GM23338 (cell line): Measurements from ENCODE around the gene GPNMB. TPM values are rescaled to one million over a fixed set of nuclear protein-coding genes. Genes with fewer than 3 reads are reported as not detected.

Source experiments
- ATAC-seq: fragments of 200-7000 bp; cut with Tn5 transposase; 3 replicates; pipeline ENCODE4 v1.9.1; 2020
- DNase-seq: peaks from one replicate; pipeline ENCODE4 v3.0.0-alpha.2; 2015; ENCODE audit warnings: low spot score
- H2AFZ ChIP-seq: fragments of 200-600 bp; sonication (generic); 2 replicates; pipeline ENCODE4 v1.8.0; 2016; ENCODE audit warnings: antibody characterized with exemption, mild to moderate bottlenecking, moderate library complexity
- H3F3A ChIP-seq: fragments of 200-600 bp; sonication (generic); replicated peaks from 2 replicates; pipeline ENCODE4 v1.8.0; 2017; ENCODE audit warnings: antibody characterized with exemption, mixed run types, low read depth
- H3K27ac ChIP-seq: fragments of 200-600 bp; sonication (generic); 2 replicates; pipeline ENCODE4 v1.6.1; 2016; ENCODE audit warnings: low read depth
- H3K27me3 ChIP-seq: fragments of 200-600 bp; sonication (generic); 2 replicates; pipeline ENCODE4 v1.8.0; 2016; ENCODE audit warnings: mild to moderate bottlenecking, mixed run types, moderate library complexity; ENCODE audit not compliant: insufficient read depth
- H3K36me3 ChIP-seq: fragments of 200-600 bp; sonication (generic); 2 replicates; pipeline ENCODE4 v1.8.0; 2016; ENCODE audit warnings: mild to moderate bottlenecking; ENCODE audit not compliant: insufficient read depth
- H3K4me1 ChIP-seq: fragments of 200-600 bp; sonication (generic); 2 replicates; pipeline ENCODE4 v1.8.0; 2016; ENCODE audit warnings: mild to moderate bottlenecking, moderate library complexity; ENCODE audit not compliant: insufficient read depth
- H3K4me2 ChIP-seq: fragments of 200-600 bp; sonication (generic); 2 replicates; pipeline ENCODE4 v1.7.1; 2017; ENCODE audit warnings: mixed run types
- H3K4me3 ChIP-seq: fragments of 200-600 bp; sonication (generic); 2 replicates; pipeline ENCODE4 v1.6.1; 2016; ENCODE audit warnings: mixed run types
- H3K79me2 ChIP-seq: fragments of 200-600 bp; sonication (generic); replicated peaks from 2 replicates; pipeline ENCODE4 v1.8.0; 2017; ENCODE audit warnings: mild to moderate bottlenecking; ENCODE audit not compliant: insufficient read depth
- H3K9me2 ChIP-seq: fragments of 200-600 bp; sonication (generic); 2 replicates; pipeline ENCODE4 v1.8.0; 2017; ENCODE audit not compliant: insufficient read depth
- H4K20me1 ChIP-seq: fragments of 200-600 bp; sonication (generic); replicated peaks from 2 replicates; pipeline ENCODE4 v1.8.0; 2017; ENCODE audit warnings: mild to moderate bottlenecking; ENCODE audit not compliant: insufficient read depth
- H3K27ac Mint-ChIP-seq: 2 replicates; pipeline ENCODE4 v1.8.0; 2020; ENCODE audit warnings: inconsistent platforms, mild to moderate bottlenecking, moderate library complexity, mixed read lengths
- H3K27me3 Mint-ChIP-seq: 3 replicates; pipeline ENCODE4 v1.8.0; 2022; ENCODE audit warnings: low read depth, mild to moderate bottlenecking, moderate library complexity, mixed read lengths, inconsistent platforms; ENCODE audit not compliant: insufficient read depth, poor library complexity
- H3K36me3 Mint-ChIP-seq: 3 replicates; pipeline ENCODE4 v1.8.0; 2021; ENCODE audit warnings: low read depth, mild to moderate bottlenecking, inconsistent platforms, moderate library complexity, mixed read lengths
- H3K4me1 Mint-ChIP-seq: 3 replicates; pipeline ENCODE4 v1.8.0; 2020; ENCODE audit warnings: mild to moderate bottlenecking, inconsistent platforms, mixed read lengths
- H3K4me3 Mint-ChIP-seq: 3 replicates; pipeline ENCODE4 v1.8.0; 2021; ENCODE audit warnings: moderate library complexity, mild to moderate bottlenecking, inconsistent platforms, mixed read lengths
- H3K9me3 Mint-ChIP-seq: 3 replicates; pipeline ENCODE4 v1.8.0; 2020; ENCODE audit warnings: moderate library complexity, mild to moderate bottlenecking, inconsistent platforms, mixed read lengths
- CREB1 ChIP-seq: fragments of 250-450 bp; sonication (Bioruptor Pico); IDR thresholded peaks from 2 replicates; pipeline ENCODE4 v1.5.0; 2020; ENCODE audit warnings: low read depth, mild to moderate bottlenecking, moderate library complexity
- EZH2 ChIP-seq: fragments of 200-600 bp; sonication (generic); IDR thresholded peaks from one replicate; pipeline ENCODE4 v1.8.0; 2017; ENCODE audit warnings: antibody characterized with exemption, mild to moderate bottlenecking, low read depth; ENCODE audit not compliant: unreplicated experiment
- EZH2phosphoT487 ChIP-seq: fragments of 200-600 bp; sonication (generic); IDR thresholded peaks from one replicate; pipeline ENCODE4 v1.8.1; 2018; ENCODE audit warnings: antibody characterized with exemption; ENCODE audit not compliant: unreplicated experiment
- JUNB ChIP-seq: IDR thresholded peaks from one replicate; pipeline ENCODE4 v1.6.1; 2016; ENCODE audit warnings: antibody characterized with exemption; ENCODE audit not compliant: unreplicated experiment
- NANOG ChIP-seq: IDR thresholded peaks from 2 replicates; pipeline ENCODE4 v1.6.1; 2016; ENCODE audit warnings: antibody characterized with exemption, borderline replicate concordance
- POLR2AphosphoS5 ChIP-seq: IDR thresholded peaks from 2 replicates; pipeline ENCODE4 v1.6.1; 2016; ENCODE audit warnings: antibody characterized with exemption, low read depth
- STAT1 ChIP-seq: IDR thresholded peaks from one replicate; pipeline ENCODE4 v1.6.1; 2016; ENCODE audit warnings: antibody characterized with exemption; ENCODE audit not compliant: unreplicated experiment
- ZNF114 ChIP-seq: fragments of 250-450 bp; sonication (Bioruptor Pico); IDR thresholded peaks from 2 replicates; pipeline ENCODE4 v1.5.0; 2020; ENCODE audit warnings: mild to moderate bottlenecking, moderate library complexity
- ZNF331 ChIP-seq: fragments of 250-450 bp; sonication (Bioruptor Pico); IDR thresholded peaks from 2 replicates; pipeline ENCODE4 v1.5.0; 2020; ENCODE audit warnings: low read depth, mild to moderate bottlenecking, moderate library complexity
- polyA plus RNA-seq: library from polyadenylated mRNA; unstranded; fragments of >200 nt; fragmentation: Nextera tagmentation; extraction: Ambion mirVana; gene quantifications from 2 replicates; pipeline ENCODE4 v1.2.1, GENCODE V29; 2016
- total RNA-seq: library from RNA; depleted of rRNA; stranded (reverse); fragments of >200 nt; shearing (Covaris generic); gene quantifications from 2 replicates; pipeline ENCODE4 v1.2.3, GENCODE V29; 2014
- TF ChIP-seq, protein P1 (sequence below), 2 experiments: fragments of 200-600 bp in 1 of 2; sonication (generic) in 1 of 2; conservative IDR thresholded peaks; 2 replicates each; pipeline versions ENCODE4 v1.5.1 to v1.6.1; 2016 to 2017; ENCODE audit warnings: antibody characterized with exemption in 2 of 2, low read depth in 2 of 2, mild to moderate bottlenecking in 2 of 2, moderate library complexity in 1 of 2
- TF ChIP-seq, protein P2 (sequence below): IDR thresholded peaks from one replicate; pipeline ENCODE4 v1.6.1; 2018; ENCODE audit warnings: antibody characterized with exemption; ENCODE audit not compliant: unreplicated experiment
- TF ChIP-seq, protein P3 (sequence below): IDR thresholded peaks from 2 replicates; pipeline ENCODE4 v1.6.1; 2016; ENCODE audit warnings: antibody characterized with exemption
- TF ChIP-seq, protein P4 (sequence below): fragments of 250-450 bp; sonication (Bioruptor Pico); IDR thresholded peaks from 2 replicates; pipeline ENCODE4 v1.5.0; 2020; ENCODE audit warnings: mild to moderate bottlenecking, moderate library complexity

GPNMB gene
- total and polyA plus RNA-seq, 2 experiments from 2014 or later: 0.76 to 1.2 TPM

DNA sequence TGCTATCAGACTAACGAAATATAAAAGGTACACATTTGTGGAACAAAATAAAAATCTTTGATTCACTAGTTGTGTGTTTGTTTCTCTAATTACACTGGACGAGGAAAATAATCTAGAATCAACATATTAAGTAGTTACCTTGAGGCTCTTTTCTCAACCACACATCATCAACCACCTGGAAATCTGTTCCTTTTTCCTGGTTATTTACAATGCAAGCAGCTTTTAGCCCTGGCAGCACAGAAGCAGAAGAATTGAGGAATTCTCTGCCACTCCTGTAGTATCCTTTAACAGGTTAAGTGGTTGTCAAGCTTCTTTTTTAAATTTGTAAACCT lies 41.0 kb upstream of the GPNMB start:
- no peak overlapping the region for H3K27ac Mint-ChIP-seq

More for the DNA sequence above, 41.0 kb upstream of the GPNMB start:
- Mint-ChIP-seq H3K27me3 (peaks cover 11% of the 10 kb centered on the region), H3K4me1 (peaks cover 21% of the 10 kb centered on the region), H3K9me3 (no peaks in the 10 kb centered on the region), H3K4me3 (peak overlapping the region; percentile 80), H3K36me3 (peaks cover 16% of the 10 kb centered on the region)
- H3K27me3 ChIP-seq: peaks cover 5% of the 10 kb centered on the region; the same call in 1 of the 2 replicates
- H3K27ac ChIP-seq: peak overlapping the region; percentile 1; the same call in 1 of the 2 replicates
- H4K20me1 ChIP-seq: no peaks in the 10 kb centered on the region
- no peak; the same call in 2 of the 3 replicates for ATAC-seq
- H3K4me3 ChIP-seq: peak overlapping the region; percentile 64
- H3F3A ChIP-seq: 0 out of 2 replicates have a peak, but pooled peaks cover 2% of the 10 kb centered on the region
- peak overlapping the region; percentile 76 for H3K4me2 ChIP-seq
- TF ChIP-seq EZH2: no peak
- TF ChIP-seq JUNB: no peak
- TF ChIP-seq, protein P1, sequence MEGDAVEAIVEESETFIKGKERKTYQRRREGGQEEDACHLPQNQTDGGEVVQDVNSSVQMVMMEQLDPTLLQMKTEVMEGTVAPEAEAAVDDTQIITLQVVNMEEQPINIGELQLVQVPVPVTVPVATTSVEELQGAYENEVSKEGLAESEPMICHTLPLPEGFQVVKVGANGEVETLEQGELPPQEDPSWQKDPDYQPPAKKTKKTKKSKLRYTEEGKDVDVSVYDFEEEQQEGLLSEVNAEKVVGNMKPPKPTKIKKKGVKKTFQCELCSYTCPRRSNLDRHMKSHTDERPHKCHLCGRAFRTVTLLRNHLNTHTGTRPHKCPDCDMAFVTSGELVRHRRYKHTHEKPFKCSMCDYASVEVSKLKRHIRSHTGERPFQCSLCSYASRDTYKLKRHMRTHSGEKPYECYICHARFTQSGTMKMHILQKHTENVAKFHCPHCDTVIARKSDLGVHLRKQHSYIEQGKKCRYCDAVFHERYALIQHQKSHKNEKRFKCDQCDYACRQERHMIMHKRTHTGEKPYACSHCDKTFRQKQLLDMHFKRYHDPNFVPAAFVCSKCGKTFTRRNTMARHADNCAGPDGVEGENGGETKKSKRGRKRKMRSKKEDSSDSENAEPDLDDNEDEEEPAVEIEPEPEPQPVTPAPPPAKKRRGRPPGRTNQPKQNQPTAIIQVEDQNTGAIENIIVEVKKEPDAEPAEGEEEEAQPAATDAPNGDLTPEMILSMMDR (conservative IDR thresholded peaks at IDR 0.05; ENCODE audit: low read depth in 2 of 2): no peak
- no peak for TF ChIP-seq EZH2phosphoT487
- no peak for TF ChIP-seq NANOG
- TF ChIP-seq ZNF331: no peak
- TF ChIP-seq, protein P2, sequence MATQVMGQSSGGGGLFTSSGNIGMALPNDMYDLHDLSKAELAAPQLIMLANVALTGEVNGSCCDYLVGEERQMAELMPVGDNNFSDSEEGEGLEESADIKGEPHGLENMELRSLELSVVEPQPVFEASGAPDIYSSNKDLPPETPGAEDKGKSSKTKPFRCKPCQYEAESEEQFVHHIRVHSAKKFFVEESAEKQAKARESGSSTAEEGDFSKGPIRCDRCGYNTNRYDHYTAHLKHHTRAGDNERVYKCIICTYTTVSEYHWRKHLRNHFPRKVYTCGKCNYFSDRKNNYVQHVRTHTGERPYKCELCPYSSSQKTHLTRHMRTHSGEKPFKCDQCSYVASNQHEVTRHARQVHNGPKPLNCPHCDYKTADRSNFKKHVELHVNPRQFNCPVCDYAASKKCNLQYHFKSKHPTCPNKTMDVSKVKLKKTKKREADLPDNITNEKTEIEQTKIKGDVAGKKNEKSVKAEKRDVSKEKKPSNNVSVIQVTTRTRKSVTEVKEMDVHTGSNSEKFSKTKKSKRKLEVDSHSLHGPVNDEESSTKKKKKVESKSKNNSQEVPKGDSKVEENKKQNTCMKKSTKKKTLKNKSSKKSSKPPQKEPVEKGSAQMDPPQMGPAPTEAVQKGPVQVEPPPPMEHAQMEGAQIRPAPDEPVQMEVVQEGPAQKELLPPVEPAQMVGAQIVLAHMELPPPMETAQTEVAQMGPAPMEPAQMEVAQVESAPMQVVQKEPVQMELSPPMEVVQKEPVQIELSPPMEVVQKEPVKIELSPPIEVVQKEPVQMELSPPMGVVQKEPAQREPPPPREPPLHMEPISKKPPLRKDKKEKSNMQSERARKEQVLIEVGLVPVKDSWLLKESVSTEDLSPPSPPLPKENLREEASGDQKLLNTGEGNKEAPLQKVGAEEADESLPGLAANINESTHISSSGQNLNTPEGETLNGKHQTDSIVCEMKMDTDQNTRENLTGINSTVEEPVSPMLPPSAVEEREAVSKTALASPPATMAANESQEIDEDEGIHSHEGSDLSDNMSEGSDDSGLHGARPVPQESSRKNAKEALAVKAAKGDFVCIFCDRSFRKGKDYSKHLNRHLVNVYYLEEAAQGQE: no peak
- TF ChIP-seq, protein P3, sequence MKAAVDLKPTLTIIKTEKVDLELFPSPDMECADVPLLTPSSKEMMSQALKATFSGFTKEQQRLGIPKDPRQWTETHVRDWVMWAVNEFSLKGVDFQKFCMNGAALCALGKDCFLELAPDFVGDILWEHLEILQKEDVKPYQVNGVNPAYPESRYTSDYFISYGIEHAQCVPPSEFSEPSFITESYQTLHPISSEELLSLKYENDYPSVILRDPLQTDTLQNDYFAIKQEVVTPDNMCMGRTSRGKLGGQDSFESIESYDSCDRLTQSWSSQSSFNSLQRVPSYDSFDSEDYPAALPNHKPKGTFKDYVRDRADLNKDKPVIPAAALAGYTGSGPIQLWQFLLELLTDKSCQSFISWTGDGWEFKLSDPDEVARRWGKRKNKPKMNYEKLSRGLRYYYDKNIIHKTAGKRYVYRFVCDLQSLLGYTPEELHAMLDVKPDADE: no peak
- TF ChIP-seq ZNF114 (CRISPR knock-in tag): no peak
- TF ChIP-seq, protein P4, sequence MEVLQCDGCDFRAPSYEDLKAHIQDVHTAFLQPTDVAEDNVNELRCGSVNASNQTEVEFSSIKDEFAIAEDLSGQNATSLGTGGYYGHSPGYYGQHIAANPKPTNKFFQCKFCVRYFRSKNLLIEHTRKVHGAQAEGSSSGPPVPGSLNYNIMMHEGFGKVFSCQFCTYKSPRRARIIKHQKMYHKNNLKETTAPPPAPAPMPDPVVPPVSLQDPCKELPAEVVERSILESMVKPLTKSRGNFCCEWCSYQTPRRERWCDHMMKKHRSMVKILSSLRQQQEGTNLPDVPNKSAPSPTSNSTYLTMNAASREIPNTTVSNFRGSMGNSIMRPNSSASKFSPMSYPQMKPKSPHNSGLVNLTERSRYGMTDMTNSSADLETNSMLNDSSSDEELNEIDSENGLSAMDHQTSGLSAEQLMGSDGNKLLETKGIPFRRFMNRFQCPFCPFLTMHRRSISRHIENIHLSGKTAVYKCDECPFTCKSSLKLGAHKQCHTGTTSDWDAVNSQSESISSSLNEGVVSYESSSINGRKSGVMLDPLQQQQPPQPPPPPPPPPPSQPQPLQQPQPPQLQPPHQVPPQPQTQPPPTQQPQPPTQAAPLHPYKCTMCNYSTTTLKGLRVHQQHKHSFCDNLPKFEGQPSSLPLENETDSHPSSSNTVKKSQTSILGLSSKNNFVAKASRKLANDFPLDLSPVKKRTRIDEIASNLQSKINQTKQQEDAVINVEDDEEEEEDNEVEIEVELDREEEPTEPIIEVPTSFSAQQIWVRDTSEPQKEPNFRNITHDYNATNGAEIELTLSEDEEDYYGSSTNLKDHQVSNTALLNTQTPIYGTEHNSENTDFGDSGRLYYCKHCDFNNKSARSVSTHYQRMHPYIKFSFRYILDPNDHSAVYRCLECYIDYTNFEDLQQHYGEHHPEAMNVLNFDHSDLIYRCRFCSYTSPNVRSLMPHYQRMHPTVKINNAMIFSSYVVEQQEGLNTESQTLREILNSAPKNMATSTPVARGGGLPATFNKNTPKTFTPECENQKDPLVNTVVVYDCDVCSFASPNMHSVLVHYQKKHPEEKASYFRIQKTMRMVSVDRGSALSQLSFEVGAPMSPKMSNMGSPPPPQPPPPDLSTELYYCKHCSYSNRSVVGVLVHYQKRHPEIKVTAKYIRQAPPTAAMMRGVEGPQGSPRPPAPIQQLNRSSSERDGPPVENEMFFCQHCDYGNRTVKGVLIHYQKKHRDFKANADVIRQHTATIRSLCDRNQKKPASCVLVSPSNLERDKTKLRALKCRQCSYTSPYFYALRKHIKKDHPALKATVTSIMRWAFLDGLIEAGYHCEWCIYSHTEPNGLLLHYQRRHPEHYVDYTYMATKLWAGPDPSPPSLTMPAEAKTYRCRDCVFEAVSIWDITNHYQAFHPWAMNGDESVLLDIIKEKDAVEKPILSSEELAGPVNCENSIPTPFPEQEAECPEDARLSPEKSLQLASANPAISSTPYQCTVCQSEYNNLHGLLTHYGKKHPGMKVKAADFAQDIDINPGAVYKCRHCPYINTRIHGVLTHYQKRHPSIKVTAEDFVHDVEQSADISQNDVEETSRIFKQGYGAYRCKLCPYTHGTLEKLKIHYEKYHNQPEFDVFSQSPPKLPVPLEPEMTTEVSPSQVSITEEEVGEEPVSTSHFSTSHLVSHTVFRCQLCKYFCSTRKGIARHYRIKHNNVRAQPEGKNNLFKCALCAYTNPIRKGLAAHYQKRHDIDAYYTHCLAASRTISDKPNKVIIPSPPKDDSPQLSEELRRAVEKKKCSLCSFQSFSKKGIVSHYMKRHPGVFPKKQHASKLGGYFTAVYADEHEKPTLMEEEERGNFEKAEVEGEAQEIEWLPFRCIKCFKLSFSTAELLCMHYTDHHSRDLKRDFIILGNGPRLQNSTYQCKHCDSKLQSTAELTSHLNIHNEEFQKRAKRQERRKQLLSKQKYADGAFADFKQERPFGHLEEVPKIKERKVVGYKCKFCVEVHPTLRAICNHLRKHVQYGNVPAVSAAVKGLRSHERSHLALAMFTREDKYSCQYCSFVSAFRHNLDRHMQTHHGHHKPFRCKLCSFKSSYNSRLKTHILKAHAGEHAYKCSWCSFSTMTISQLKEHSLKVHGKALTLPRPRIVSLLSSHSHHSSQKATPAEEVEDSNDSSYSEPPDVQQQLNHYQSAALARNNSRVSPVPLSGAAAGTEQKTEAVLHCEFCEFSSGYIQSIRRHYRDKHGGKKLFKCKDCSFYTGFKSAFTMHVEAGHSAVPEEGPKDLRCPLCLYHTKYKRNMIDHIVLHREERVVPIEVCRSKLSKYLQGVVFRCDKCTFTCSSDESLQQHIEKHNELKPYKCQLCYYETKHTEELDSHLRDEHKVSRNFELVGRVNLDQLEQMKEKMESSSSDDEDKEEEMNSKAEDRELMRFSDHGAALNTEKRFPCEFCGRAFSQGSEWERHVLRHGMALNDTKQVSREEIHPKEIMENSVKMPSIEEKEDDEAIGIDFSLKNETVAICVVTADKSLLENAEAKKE (CRISPR knock-in tag): no peak
- no peak for TF ChIP-seq STAT1
- no peak for TF ChIP-seq CREB1 (CRISPR knock-in tag)
- no peak for TF ChIP-seq POLR2AphosphoS5
- H3K36me3 ChIP-seq: peaks cover 6% of the 10 kb centered on the region
- DNase-seq: no peak
- peaks cover 10% of the 10 kb centered on the region for H3K4me1 ChIP-seq
- no peaks in the 10 kb centered on the region for H3K79me2 ChIP-seq
- H3K9me2 ChIP-seq: no peaks in the 10 kb centered on the region
- peak overlapping the region; percentile 82 for H2AFZ ChIP-seq
